ENCODE data around the gene NR2C1.

DNA sequence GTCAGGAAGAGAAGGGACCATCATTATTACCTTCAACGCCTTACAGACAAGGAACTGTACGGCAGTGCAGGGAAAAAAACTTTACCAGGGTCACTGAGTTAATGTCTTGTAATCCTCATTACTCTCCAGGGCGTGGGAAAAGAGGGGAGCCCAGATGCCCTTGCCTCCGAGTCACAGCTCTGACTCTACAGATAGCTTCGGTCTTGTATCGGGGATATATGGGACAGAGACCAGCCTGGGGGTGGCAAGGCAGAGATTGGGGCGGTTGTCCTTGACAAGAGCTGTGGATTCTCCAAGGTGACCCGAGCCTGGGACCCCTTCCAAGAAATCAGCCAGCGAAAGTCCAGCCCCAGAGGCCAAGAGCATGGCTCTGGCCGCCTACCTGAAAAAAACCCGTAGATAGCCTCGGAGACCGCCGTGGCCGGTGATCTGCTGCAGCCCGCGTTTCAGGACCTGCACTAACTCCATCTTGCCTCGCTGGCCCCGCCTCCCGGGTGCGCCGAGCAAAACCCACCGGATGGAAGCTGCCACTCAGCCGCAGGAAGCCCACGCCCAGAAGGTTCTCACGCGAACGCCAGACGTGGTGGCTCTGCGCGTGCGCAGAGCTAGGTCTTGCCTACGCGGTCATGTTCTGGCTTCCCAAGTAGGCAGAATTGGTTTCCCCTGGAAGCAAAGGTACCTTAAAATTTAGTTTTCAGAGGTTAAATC is 70.1 kb downstream of the NR2C1 start, which contains the start of gene NDUFA12:
- TF ChIP-seq CTCF (conservative IDR thresholded peaks at IDR 0.05 in 1 of 2, IDR thresholded peaks at IDR 0.05 in 1 of 2; ENCODE audit: extremely low read depth in 1 of 2, insufficient read depth in 1 of 2, low read depth in 1 of 2, low read length in 2 of 2) (no peak), EZH2 (IDR thresholded peaks at IDR 0.05; ENCODE audit: borderline replicate concordance, low read length) (no peak)

Measured in mammary epithelial cell (primary cell).